Activated CD4-positive, alpha-beta T cell treated with anti-CD3 and anti-CD28 coated beads, Interleukin-2, amount 50 U/mL, for 4 hours (primary cell): ENCODE data around the gene ADAMTS9.

Experiments used
- DNase-seq, 2 experiments: peaks; one replicate each; pipeline ENCODE4 v3.0.0-alpha.2; 2020

Gene ADAMTS9

GRCh38 chr3:64684715-64685261, 3.0 kb downstream of the ADAMTS9 start:
- no peak for DNase-seq

GRCh38 chr3:64681827-64682226, 6.0 kb downstream of the ADAMTS9 start:
- DNase-seq: no peak

GRCh38 chr3:64681015-64681414, 6.8 kb downstream of the ADAMTS9 start:
- no peak for DNase-seq

- no peak for DNase-seq
Measured at GRCh38 chr3:64680334-64680733, 7.5 kb downstream of the ADAMTS9 start.

- DNase-seq: no peak
Measured at GRCh38 chr3:64677961-64678716, 9.7 kb downstream of the ADAMTS9 start.

- DNase-seq: no peak
Measured at GRCh38 chr3:64676831-64677230, 11.0 kb downstream of the ADAMTS9 start.

- DNase-seq: no peak
Measured at GRCh38 chr3:64675687-64676247, 12.0 kb downstream of the ADAMTS9 start.

- DNase-seq: no peak
Measured at GRCh38 chr3:64674591-64675076, 13.2 kb downstream of the ADAMTS9 start.

GRCh38 chr3:64673159-64673715, 14.6 kb downstream of the ADAMTS9 start:
- no peak for DNase-seq

GRCh38 chr3:64668582-64669510, 19.0 kb downstream of the ADAMTS9 start:
- DNase-seq: no peak

- DNase-seq: no peak
Measured at GRCh38 chr3:64667887-64668581, 19.8 kb downstream of the ADAMTS9 start.

GRCh38 chr3:64667138-64667537, 20.7 kb downstream of the ADAMTS9 start:
- no peak for DNase-seq

- DNase-seq: no peak
Measured at GRCh38 chr3:64666171-64666588, 21.6 kb downstream of the ADAMTS9 start.

GRCh38 chr3:64664397-64664796, 23.4 kb downstream of the ADAMTS9 start:
- DNase-seq: no peak

- no peak for DNase-seq
Measured at GRCh38 chr3:64659617-64659978, 28.2 kb downstream of the ADAMTS9 start.

- DNase-seq: no peak
Measured at GRCh38 chr3:64658001-64658400, 29.8 kb downstream of the ADAMTS9 start.

GRCh38 chr3:64656544-64656943, 31.3 kb downstream of the ADAMTS9 start:
- no peak for DNase-seq

GRCh38 chr3:64655160-64655559, 32.6 kb downstream of the ADAMTS9 start:
- no peak for DNase-seq

GRCh38 chr3:64654013-64654412, 33.8 kb downstream of the ADAMTS9 start:
- DNase-seq: no peak

GRCh38 chr3:64653101-64653500, 34.7 kb downstream of the ADAMTS9 start:
- DNase-seq: no peak

GRCh38 chr3:64651741-64652241, 36.0 kb downstream of the ADAMTS9 start:
- no peak for DNase-seq

- DNase-seq: no peak
Measured at GRCh38 chr3:64651303-64651702, 36.5 kb downstream of the ADAMTS9 start.
